Stomach smooth muscle (tissue), 2 donors: Measurements from ENCODE around the gene CALCOCO1.
A peak's percentile ranks its signal among the peaks of the same experiment; 100 is the strongest.

Source experiments
- H3K27ac ChIP-seq: one replicate; pipeline ENCODE4 v1.7.0; 2013; ENCODE audit warnings: mild to moderate bottlenecking, low read length, inconsistent platforms
- H3K27me3 ChIP-seq, 2 donors: one replicate each; pipeline ENCODE4 v1.7.0; 2013; ENCODE audit warnings: low read length in 2 of 2; ENCODE audit not compliant: insufficient read depth in 2 of 2, control insufficient read depth in 1 of 2
- H3K36me3 ChIP-seq, 2 donors: one replicate each; pipeline ENCODE4 v1.7.0; 2013; ENCODE audit warnings: low read length in 2 of 2; ENCODE audit not compliant: control insufficient read depth in 2 of 2, insufficient read depth in 2 of 2
- H3K4me1 ChIP-seq: one replicate; pipeline ENCODE4 v1.7.0; 2013; ENCODE audit warnings: low read length; ENCODE audit not compliant: control insufficient read depth, insufficient read depth
- H3K4me3 ChIP-seq, 2 donors: one replicate each; pipeline ENCODE4 v1.7.0; 2013; ENCODE audit warnings: low read length in 2 of 2
- H3K9ac ChIP-seq, 2 donors: one replicate each; pipeline ENCODE4 v1.7.0; 2013; ENCODE audit warnings: low read length in 2 of 2, mild to moderate bottlenecking in 1 of 2
- H3K9me3 ChIP-seq, 2 donors: one replicate each; pipeline ENCODE4 v1.7.0; 2013; ENCODE audit warnings: low read length in 2 of 2; ENCODE audit not compliant: control insufficient read depth in 2 of 2
- donor health status: healthy.
- donor health status: Pancreatic carcinoma.

CALCOCO1 gene

DNA sequence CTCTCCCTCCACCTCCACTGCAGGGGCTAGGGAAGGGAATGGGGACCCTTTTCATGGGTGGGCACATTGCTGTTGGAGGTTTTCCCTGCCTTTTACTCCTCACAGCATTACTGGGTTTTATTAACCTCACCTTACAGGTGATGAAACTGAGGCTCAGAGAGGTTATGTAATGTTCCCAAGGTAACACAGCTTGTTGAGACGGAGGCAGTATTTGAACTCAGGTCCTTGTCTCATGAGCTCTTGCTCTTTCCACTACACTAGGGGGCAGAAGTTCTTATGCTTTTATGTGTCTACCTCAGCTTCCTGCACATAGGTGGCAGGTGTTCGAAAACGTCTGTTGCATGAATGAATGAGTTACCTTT lies 12.9 kb upstream of the CALCOCO1 start:
- no peak overlapping the region for H3K27ac ChIP-seq
- H3K27me3 ChIP-seq, result peaks cover 62 to 68% of the 10 kb centered on the region in 2 donors
- no peaks in the 10 kb centered on the region for H3K9me3 ChIP-seq
- peaks cover 13% of the 10 kb centered on the region for H3K4me1 ChIP-seq
- H3K9ac ChIP-seq, result no peak overlapping the region
- H3K36me3 ChIP-seq, result no peaks in the 10 kb centered on the region
- peak overlapping the region in 1 of 2 donors; percentile 26 for H3K4me3 ChIP-seq

DNA sequence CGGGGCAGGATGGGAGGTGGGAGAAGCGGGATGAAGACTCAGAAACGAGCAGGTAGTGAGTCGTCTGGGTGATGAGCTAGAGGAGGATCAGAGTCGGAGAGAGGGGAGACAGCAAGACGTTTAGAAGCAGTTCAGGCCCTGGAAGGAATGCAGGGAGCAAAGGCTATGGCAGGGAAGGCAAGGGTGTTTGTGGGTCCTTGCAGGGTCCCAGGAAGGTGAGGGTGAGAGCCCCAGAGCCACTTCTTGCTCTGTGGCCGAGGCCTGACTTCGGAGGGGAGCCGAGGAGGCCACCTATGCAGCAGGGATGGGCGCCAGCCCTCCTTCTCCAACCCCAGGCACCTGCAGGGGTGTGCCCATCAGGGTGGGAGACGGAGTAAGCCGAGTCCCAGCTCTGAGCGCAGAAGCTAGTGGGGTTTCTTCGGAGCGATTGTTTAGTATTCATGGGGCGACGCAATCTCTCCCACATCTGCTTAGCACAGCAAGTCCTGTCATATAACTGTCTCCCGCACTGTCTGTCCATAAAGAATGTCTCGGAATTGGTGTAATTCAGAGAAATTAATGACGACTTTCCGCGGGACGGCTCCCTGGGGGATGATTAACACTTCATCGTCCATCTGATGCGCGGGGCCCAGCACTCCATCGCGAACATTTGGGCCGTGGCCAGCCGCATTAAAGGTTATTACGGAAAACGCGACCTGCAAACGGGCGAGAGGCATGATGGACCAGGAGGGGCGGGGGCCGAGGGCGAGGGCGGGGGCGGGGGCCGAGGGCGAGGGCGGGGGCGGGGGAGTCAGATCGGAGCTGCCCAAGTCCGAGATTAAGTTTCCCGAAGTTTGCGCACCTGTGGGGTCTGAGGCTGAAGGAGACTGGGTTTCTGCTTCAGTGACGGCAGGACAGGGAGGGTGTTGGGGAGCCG lies 12.2 kb upstream of the CALCOCO1 start:
- Histone ChIP-seq H3K27me3 (peaks cover 62 to 63% of the 10 kb centered on the region in 2 donors), H3K4me3 (peak overlapping the region; percentile 54 to 57), H3K9ac (no peak overlapping the region), H3K36me3 (no peaks in the 10 kb centered on the region), H3K4me1 (peaks cover 13% of the 10 kb centered on the region), H3K9me3 (no peaks in the 10 kb centered on the region), H3K27ac (no peak overlapping the region)

DNA sequence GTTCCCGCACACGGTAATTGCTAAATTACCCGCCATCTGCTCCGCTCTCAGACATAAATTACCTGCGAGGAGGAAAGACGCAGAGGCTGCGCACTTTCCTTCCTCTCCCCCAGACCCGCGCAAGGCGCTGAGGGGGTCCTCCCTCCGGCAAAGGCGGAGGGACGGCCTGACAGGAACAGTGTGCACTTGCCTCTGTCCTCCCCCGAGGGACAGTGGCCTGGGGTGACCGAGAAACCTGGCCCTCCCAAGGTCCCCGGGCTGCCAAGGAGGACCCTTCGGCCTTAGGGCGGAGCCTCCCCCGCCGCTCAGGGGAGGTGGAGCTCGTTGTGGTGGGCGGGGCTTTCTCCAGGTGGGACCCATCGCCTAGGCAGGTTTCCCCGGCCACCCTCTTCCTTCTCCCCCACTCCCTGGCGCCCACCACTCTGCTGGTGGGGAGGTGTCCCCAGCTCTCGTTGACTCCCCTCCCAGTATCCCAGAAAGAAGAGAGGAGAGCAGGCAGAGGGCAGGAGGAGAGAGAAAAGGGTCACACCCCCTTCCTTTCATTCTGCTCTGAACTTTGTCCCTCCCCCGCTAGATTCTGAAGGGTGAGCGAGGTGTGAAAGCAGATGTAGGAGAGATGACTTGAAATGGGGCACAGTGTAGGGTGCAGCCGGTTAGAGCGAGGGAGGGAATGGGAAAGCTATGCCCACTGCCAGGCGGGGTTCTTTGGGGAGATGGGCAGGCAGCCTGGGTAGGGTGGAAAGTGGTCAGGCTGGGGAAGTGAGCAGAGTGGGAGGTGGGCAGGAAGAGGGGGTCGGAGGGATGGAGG lies 11.4 kb upstream of the CALCOCO1 start:
- Histone ChIP-seq H3K4me1 (peaks cover 13% of the 10 kb centered on the region), H3K36me3 (no peaks in the 10 kb centered on the region), H3K9me3 (no peaks in the 10 kb centered on the region), H3K4me3 (no peak overlapping the region), H3K27ac (no peak overlapping the region), H3K9ac (no peak overlapping the region), H3K27me3 (peaks cover 62 to 63% of the 10 kb centered on the region in 2 donors)

DNA sequence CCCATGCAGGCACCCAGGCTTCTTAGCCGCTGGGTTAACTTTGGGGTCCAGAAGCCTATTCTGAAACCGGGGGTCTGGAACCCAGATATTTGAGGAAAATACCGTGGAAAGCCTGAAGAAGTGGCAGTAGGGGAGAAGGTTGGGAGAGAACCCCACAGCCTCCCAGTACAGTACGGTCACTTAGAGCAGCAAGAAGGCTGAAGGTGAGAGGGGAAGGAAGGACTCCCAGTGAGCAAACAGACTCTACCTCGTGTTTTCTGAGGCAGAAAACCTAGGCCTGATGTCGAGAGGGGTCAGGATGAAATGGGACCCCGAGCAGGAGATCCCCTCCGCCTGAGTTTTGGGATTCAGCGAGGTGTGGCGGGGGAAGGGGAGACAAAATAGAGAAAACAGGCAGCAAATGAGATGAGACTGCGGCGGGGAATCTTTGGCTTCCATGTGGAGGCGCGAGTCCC lies 10.7 kb upstream of the CALCOCO1 start:
- H3K9me3 ChIP-seq, result no peaks in the 10 kb centered on the region
- peaks cover 9% of the 10 kb centered on the region for H3K4me1 ChIP-seq
- no peak overlapping the region for H3K4me3 ChIP-seq
- no peak overlapping the region for H3K27ac ChIP-seq
- H3K36me3 ChIP-seq, result no peaks in the 10 kb centered on the region
- H3K27me3 ChIP-seq, result peaks cover 59 to 60% of the 10 kb centered on the region in 2 donors
- H3K9ac ChIP-seq, result no peak overlapping the region

DNA sequence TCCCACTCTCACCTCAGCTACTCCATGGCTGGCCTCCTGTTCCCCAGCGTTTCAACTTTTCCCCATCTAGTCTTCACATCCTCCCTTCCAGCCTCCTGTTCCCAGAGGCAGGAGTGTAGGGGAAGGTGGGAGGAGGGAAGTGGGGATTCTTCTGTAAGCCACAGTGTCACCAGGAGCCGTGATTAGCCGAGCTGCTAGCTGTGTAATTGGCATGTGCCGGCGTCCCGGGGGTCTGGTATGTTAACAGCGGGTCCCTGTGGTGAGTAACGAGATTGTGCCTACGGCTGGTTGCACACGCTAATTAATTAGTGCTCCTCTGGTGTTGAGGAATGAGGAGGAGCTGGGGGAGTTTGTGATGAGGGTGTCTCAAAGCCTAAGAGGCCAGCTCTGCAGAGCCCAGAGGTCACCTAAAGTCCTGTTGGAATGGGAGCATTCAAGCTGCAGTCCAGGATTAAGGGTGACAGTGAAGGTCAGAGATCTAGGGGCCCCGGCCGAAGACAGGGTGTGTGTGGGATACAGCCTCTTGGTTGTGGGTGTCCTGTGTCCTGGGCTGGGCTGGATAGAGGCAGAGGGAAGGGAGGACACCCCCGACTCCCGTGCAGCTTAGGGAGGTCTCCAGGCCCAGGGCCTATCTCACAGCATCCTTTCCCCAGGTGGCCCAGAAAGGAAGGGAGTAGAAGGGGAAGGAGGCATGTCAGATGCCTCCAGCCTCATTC lies 10.0 kb upstream of the CALCOCO1 start:
- Histone ChIP-seq H3K27me3 (peaks cover 51 to 52% of the 10 kb centered on the region in 2 donors), H3K9me3 (no peaks in the 10 kb centered on the region), H3K4me1 (peaks cover 9% of the 10 kb centered on the region), H3K4me3 (no peak overlapping the region), H3K9ac (no peak overlapping the region), H3K27ac (no peak overlapping the region), H3K36me3 (no peaks in the 10 kb centered on the region)

DNA sequence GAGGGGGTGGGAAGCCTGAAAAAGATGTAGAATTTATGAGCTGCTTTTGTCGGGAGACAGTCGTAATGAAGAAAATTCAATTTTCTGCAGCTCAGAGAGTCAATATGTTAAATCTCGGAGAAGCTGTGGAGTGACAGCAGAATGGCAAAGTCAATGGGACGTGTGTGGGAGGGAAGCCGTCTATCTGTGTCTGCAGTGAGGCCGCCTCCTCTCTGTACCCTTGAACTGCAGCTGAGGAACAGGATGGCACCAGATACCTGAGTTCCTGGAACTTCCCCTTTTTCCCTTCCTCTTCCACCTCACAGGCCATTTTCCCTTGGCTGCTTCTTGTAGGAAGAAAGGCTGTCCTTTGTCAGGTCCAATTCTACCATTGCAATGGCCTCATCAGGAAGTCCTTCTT lies 9.3 kb upstream of the CALCOCO1 start:
- H3K27me3 ChIP-seq, result peaks cover 48% of the 10 kb centered on the region in 2 donors
- no peak overlapping the region for H3K27ac ChIP-seq
- no peak overlapping the region for H3K4me3 ChIP-seq
- H3K9ac ChIP-seq, result no peak overlapping the region
- H3K9me3 ChIP-seq, result no peaks in the 10 kb centered on the region
- H3K4me1 ChIP-seq, result peaks cover 9% of the 10 kb centered on the region
- H3K36me3 ChIP-seq, result no peaks in the 10 kb centered on the region

DNA sequence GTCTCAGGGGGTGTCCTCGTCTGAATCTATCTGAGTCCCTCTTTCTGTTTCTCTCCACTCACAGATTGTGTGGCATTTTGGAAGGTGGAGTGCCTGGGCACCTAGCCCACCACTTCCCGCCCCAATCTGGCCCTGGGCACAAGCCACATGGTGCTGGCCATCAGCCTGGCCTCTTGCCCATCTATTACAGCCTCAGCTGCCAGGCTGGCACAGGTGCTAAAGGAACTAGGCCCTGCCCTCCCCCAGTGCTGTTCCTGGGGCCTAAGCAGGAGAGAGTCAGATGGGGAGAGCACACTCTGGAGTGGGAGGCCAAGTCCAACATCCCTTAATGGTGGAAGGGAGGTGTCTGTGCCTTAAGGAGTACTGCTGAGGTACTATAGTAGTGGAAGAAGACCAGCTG lies 8.3 kb upstream of the CALCOCO1 start:
- Histone ChIP-seq H3K27ac (no peak overlapping the region), H3K9ac (no peak overlapping the region), H3K4me3 (no peak overlapping the region), H3K27me3 (peaks cover 38 to 42% of the 10 kb centered on the region in 2 donors), H3K9me3 (no peaks in the 10 kb centered on the region), H3K36me3 (no peaks in the 10 kb centered on the region), H3K4me1 (peaks cover 9% of the 10 kb centered on the region)

DNA sequence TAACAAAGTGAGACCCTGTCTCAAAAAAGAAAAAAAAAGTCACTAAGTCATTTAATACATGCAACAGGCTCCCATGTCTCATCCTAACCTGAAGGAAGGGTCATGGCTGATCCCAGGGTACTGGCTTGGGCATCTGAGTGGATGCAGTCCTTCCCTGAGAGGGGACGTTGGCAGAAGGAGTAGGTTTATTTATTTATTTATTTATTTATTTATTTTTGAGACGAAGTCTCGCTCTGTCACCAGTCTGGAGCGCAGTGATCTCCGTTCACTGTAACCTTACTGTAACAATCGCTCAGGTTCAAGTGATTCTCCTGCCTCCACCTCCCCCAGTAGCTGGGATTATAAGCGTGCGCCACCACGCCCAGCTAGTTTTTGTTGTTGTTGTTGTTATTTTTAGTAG lies 7.2 kb upstream of the CALCOCO1 start:
- Histone ChIP-seq H3K9ac (no peak overlapping the region), H3K9me3 (no peaks in the 10 kb centered on the region), H3K36me3 (no peaks in the 10 kb centered on the region), H3K27me3 (peaks cover 30 to 32% of the 10 kb centered on the region in 2 donors), H3K4me3 (no peak overlapping the region), H3K27ac (no peak overlapping the region), H3K4me1 (peaks cover 2% of the 10 kb centered on the region)

DNA sequence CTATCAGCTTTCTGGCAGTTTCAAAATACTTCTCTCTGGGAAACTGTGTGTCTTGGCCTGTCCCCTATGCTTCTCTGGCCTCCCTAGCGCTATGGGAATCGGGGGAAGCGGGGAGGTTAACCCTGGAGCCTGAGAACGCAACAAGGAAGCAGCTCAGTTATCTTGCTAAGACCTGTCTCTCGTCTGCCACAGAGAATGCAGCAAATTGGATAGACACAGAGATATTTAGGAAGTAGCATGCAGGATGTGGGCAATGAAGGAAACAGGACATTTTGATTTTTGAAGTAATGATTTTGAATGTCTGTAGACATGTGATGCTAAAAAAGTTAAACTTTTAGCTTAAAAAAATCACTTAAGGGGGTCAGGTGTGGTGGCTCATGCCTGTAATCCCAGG lies 6.6 kb upstream of the CALCOCO1 start:
- no peaks in the 10 kb centered on the region for H3K4me1 ChIP-seq
- peaks cover 23 to 27% of the 10 kb centered on the region in 2 donors for H3K27me3 ChIP-seq
- no peaks in the 10 kb centered on the region for H3K36me3 ChIP-seq
- H3K9ac ChIP-seq, result no peak overlapping the region
- H3K27ac ChIP-seq, result no peak overlapping the region
- no peaks in the 10 kb centered on the region for H3K9me3 ChIP-seq
- H3K4me3 ChIP-seq, result no peak overlapping the region

DNA sequence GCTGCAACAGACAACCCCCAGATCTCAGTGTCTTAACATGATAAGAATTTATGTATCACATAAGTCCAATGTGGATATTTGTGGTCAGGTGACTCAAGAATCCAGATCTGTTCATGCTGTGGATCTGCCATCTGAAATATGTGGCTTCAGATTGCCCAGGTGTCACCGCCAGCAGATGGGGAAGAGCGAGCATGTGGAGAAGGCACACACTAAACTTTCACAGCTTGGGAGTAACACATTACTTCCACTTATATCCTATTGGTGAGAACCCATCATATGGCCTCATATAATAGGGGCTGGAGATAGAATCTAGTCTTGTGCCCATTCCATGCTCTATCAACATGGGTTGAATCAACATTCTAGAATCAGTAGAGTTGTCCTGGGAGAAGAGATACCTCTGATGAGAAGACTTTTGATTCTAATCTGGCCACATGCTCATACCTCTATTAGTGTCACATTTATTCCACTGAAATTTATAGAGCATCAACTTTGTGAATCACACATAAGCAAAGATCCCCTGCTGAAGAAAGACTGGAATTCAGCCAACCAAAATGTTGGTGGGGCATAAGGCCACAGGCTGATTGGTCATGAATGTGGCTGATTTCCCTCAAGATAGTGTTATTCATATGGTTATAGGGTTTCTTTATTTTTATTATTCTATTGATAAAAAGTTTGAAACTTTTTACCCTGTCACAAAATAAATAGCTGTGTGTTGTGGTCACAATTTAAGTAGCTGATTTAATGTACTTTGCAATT lies 6.0 kb upstream of the CALCOCO1 start:
- Histone ChIP-seq H3K27me3 (peaks cover 18 to 21% of the 10 kb centered on the region in 2 donors), H3K9me3 (no peaks in the 10 kb centered on the region), H3K4me1 (no peaks in the 10 kb centered on the region), H3K4me3 (no peak overlapping the region), H3K27ac (no peak overlapping the region), H3K9ac (no peak overlapping the region), H3K36me3 (no peaks in the 10 kb centered on the region)
